Measurements from ENCODE around the gene ZBTB48. TPM values are rescaled to one million over a fixed set of nuclear protein-coding genes. Genes with fewer than 3 reads are reported as not detected.

ZBTB48 gene
- total RNA-seq, 4 donors from 2014 or later: 26.5 to 79.7 (median 47.6) TPM

DNA sequence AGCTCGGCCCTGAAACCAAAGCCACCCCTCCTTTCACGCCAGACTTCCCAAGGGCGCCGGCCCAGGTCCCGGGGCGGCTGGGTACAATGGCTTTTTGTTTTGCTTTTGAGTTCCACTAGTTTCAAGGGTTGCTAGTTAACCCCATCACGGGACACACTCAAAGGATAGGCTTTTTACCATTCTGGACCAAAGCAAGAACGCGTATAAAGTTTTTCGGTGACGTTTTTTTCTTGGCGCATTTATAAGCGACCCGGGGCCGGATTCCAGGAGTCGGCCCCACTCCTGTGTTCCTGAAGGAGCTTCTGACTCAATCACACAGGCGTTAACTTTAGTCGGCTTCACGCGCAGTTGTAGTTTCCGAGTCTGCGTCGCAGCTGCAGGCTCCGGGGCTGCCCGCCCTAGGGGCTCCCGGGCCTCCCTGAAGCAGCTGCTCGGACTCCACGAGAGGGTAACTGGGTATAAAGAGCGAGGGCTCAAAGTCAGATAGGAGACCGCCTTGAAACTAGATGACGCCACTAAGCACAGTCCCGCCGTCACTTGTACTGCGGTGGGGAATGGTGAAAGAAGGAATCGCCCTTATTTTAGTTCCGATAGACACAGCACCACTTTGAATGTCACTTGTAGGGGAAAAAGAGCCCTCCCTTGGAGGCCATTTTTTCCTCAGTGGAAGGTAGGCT, 23.6 kb downstream of the ZBTB48 start:
- peak; percentile 71 to 75 for DNase-seq
- Histone ChIP-seq H3K9me3 (no peaks in the 10 kb centered on the region), H3K4me1 (peaks cover 3 to 12% of the 10 kb centered on the region in 2 donors), H3K36me3 (no peaks in the 10 kb centered on the region), H3K27me3 (no peaks in the 10 kb centered on the region), H3K4me3 (peak overlapping the region; percentile 74 to 95), H3K27ac (peak overlapping the region; percentile 99 to 100)
- TF ChIP-seq, protein P1, sequence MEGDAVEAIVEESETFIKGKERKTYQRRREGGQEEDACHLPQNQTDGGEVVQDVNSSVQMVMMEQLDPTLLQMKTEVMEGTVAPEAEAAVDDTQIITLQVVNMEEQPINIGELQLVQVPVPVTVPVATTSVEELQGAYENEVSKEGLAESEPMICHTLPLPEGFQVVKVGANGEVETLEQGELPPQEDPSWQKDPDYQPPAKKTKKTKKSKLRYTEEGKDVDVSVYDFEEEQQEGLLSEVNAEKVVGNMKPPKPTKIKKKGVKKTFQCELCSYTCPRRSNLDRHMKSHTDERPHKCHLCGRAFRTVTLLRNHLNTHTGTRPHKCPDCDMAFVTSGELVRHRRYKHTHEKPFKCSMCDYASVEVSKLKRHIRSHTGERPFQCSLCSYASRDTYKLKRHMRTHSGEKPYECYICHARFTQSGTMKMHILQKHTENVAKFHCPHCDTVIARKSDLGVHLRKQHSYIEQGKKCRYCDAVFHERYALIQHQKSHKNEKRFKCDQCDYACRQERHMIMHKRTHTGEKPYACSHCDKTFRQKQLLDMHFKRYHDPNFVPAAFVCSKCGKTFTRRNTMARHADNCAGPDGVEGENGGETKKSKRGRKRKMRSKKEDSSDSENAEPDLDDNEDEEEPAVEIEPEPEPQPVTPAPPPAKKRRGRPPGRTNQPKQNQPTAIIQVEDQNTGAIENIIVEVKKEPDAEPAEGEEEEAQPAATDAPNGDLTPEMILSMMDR (IDR thresholded peaks at IDR 0.05): peak in 3 of 4 experiments; percentile 4 to 18 (median 12)
- TF ChIP-seq POLR2A (IDR thresholded peaks at IDR 0.05): no peak
- intact Hi-C loops (cut with DNase I; ENCODE audit: low total_unique reads): no loop called here

DNA sequence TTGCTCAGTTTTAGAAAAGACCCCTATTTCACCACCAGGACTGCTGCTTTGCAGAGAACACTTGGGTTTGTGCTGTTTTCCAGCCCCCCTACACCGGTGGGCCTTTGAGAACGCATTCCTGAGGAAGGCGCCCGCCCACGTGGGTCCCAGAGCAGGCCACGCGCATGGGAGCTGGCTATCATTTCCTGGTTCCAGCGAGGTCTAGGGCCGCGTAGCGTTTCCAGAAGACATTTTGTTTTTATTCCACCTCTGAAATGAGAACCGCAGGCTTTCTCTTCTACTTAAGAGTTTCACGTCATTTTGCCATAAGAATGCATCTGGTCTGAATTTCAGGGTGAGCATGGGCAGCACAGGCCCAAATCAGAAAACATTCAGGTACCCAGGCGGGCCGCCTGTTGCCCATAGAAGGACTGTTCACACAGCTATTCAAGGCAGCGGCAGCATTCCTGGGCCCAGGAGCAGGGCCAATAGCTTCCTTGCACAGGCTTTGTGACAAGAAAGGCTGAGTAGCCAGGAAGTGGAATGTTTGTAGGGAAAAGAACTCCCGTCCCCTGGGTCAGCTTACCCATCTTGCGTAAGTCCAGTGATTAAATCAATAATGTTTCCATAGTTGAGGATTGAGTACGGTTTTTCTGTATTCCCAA, 24.2 kb downstream of the ZBTB48 start:
- H3K27me3 ChIP-seq: no peaks in the 10 kb centered on the region
- TF ChIP-seq, protein P1 (IDR thresholded peaks at IDR 0.05): no peak
- TF ChIP-seq POLR2A (IDR thresholded peaks at IDR 0.05): peak in 1 of 2 donors; percentile 43
- H3K27ac ChIP-seq: peak overlapping the region; percentile 99 to 100
- H3K4me3 ChIP-seq: peak overlapping the region; percentile 74 to 95
- intact Hi-C loops (cut with DNase I; ENCODE audit: low total_unique reads): no loop called here
- no peaks in the 10 kb centered on the region for H3K36me3 ChIP-seq
- H3K4me1 ChIP-seq: peaks cover 3 to 8% of the 10 kb centered on the region in 2 donors
- DNase-seq: peak; percentile 80 to 81
- H3K9me3 ChIP-seq: no peaks in the 10 kb centered on the region

DNA sequence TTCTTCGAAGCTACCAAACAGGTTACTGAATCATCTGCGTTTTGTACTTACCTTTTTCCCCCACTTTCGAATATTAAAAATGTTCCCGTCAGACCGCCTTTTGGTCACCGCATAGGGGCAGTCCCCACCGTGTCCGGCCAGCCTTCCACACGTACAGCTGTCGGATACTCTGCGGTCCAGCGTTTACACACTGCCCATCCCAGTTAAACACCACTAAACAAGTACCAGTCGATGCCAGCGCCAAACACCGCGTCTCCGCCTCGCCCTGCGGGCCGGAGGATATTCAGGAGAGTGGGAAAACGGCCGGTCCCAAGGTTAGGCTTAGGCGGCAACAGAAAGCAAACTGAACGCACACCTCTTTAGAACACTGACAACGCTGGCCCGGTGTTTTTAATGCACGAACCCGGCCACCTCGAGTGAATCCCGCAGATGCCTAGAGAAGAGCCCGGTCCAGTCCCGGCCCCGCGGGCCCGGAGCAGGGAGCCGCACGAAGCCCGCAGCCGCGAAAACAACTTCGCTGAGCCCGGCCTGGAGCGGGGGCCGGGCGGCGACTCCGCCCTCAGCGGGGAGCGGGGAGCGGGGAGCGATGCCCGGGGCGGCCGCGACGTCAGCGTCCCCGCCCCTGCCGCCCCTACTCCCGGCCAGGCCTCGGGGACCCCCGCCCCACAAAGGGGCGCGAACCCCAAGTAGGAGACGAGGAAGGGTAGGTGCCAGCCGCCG, 33.0 kb downstream of the ZBTB48 start:
- intact Hi-C loops (cut with DNase I; ENCODE audit: low total_unique reads): no loop called here
- no peaks in the 10 kb centered on the region for H3K9me3 ChIP-seq
- no peaks in the 10 kb centered on the region for H3K36me3 ChIP-seq
- TF ChIP-seq POLR2A (IDR thresholded peaks at IDR 0.05): peak; percentile 20 to 36
- TF ChIP-seq, protein P1 (IDR thresholded peaks at IDR 0.05): no peak
- no peaks in the 10 kb centered on the region for H3K4me1 ChIP-seq
- H3K27me3 ChIP-seq: no peaks in the 10 kb centered on the region
- H3K27ac ChIP-seq: peak overlapping the region; percentile 94
- H3K4me3 ChIP-seq: peak overlapping the region; percentile 70 to 77
- no peak for DNase-seq

DNA sequence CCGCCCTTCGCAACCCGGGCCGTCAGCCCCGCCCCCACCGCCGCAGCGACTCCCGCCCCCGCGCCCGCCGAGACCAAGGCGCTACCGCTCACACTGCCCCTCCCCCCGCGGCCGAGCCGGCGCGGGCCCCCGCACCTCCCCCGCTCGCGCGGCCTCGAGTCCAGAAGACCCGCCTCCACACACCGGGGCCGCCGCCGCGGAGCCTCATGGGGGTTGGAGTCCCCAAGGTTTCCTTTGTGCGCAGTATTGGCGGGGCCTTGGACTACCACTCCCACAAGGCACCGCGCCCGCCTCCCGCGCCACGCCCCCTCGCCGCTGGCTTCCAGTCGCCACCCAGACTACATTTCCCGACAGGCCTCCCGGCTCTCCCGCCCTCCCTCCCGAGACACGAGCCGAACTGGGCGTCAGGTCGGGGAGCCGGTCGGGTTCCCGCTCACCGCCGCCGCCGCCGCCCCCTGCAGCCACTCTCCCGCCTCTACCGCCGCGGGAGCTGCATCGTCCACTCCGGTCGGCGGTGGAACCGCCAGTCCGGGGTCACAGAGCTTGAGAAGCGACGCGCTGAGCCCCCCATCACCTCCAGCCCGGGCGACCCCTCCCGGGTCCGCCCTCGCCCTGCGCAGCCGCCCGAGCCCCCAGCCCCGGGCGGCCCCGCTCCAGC, 33.7 kb downstream of the ZBTB48 start, which contains the start of gene PHF13:
Gene PHF13, plus strand, starts transcription at position 371 of the 658 bp plus-strand sequence. CDS start 336 bp downstream, outside the sequence.
- Histone ChIP-seq H3K27me3 (no peaks in the 10 kb centered on the region), H3K4me1 (no peaks in the 10 kb centered on the region), H3K4me3 (peak within 1 kb of the TSS; percentile 70 to 89), H3K27ac (peak within 1 kb of the TSS; percentile 94 to 96), H3K9me3 (no peaks in the 10 kb centered on the region), H3K36me3 (no peaks in the 10 kb centered on the region)
- TF ChIP-seq, protein P1 (IDR thresholded peaks at IDR 0.05): no peak
- TF ChIP-seq POLR2A (IDR thresholded peaks at IDR 0.05): peak; percentile 64 to 69
- DNase-seq: peak; percentile 99 to 100
- intact Hi-C loops (cut with DNase I; ENCODE audit: low total_unique reads): no loop called here

Data from uterus (tissue), 4 donors.